ENCODE data around the gene ROR2.

DNA sequence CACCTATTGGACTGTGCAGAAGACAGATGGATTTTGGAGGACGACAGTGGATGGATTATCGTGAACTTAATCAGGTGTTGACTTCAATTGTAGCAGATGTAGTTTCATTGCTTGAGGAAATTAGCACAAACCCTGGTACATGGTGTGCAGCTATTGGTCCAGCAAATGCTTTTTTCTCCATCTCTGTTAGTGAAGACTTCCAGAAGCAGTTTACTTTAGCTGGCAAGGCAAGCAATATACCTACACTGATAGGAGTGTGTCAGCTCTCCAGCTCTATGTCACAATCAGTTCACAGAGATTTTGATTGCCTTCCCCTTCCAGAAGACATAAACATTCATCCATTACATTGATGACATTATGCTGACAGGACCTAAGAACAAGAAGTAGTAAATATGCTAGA, 35.7 kb upstream of the ROR2 start:
- no peak for TF ChIP-seq POLR2A (IDR thresholded peaks at IDR 0.05)
- TF ChIP-seq, protein P1, sequence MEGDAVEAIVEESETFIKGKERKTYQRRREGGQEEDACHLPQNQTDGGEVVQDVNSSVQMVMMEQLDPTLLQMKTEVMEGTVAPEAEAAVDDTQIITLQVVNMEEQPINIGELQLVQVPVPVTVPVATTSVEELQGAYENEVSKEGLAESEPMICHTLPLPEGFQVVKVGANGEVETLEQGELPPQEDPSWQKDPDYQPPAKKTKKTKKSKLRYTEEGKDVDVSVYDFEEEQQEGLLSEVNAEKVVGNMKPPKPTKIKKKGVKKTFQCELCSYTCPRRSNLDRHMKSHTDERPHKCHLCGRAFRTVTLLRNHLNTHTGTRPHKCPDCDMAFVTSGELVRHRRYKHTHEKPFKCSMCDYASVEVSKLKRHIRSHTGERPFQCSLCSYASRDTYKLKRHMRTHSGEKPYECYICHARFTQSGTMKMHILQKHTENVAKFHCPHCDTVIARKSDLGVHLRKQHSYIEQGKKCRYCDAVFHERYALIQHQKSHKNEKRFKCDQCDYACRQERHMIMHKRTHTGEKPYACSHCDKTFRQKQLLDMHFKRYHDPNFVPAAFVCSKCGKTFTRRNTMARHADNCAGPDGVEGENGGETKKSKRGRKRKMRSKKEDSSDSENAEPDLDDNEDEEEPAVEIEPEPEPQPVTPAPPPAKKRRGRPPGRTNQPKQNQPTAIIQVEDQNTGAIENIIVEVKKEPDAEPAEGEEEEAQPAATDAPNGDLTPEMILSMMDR (IDR thresholded peaks at IDR 0.05): no peak

Measured in uterus (tissue), 2 donors.